GM18907 (cell line): ENCODE data around the gene STC2.

Experiments
- ATAC-seq: cut with Tn5 transposase; IDR thresholded peaks from one replicate; pipeline ENCODE4 v1.9.1; 2021; ENCODE audit warnings: mild to moderate bottlenecking, moderate library complexity; ENCODE audit not compliant: unreplicated experiment

The STC2 gene

GRCh38 chr5:173268750-173269432, 59.3 kb downstream of the STC2 start:
- ATAC-seq, result no peak

- no peak for ATAC-seq
These were observed 62.8 kb downstream of the STC2 start for GRCh38 chr5:173265433-173265832.
